Measurements from ENCODE around the gene PAM.

GRCh38 chr5:102922799-102923477, 167.8 kb downstream of the PAM start:
- TF ChIP-seq POLR2A (IDR thresholded peaks at IDR 0.05) (no peak), CTCF (IDR thresholded peaks at IDR 0.05) (no peak), POLR2AphosphoS5 (IDR thresholded peaks at IDR 0.05) (no peak)

Measured in prostate gland (tissue), 2 donors.